GM10266 (cell line): ENCODE data around the gene RPS25.
"Not testable (repeated sequence)": the region's sequence is repeated elsewhere in the genome, so short reads cannot be mapped to it uniquely, and the experiment has no call there.

Source experiments
- DNase-seq: peaks from one replicate; pipeline ENCODE4 v3.0.0; 2012; ENCODE audit errors: extremely low spot score
- CTCF ChIP-seq: IDR thresholded peaks from 2 replicates; pipeline ENCODE4 v1.5.1; 2012; ENCODE audit warnings: mild to moderate bottlenecking, low read depth; ENCODE audit not compliant: control insufficient read depth, insufficient read depth; ENCODE audit errors: missing control alignments

The RPS25 gene

GRCh38 chr11:119019996-119020395, 1.9 kb upstream of the RPS25 start:
- TF ChIP-seq CTCF, result no peak
- no peak for DNase-seq

- DNase-seq, result not testable (repeated sequence)
These were observed 766 bp downstream of the RPS25 start for GRCh38 chr11:119017377-119017776.

- TF ChIP-seq CTCF, result no peak
- DNase-seq, result no peak
These were observed 1.7 kb downstream of the RPS25 start for GRCh38 chr11:119016216-119017009.

GRCh38 chr11:119015054-119015611, 3.0 kb downstream of the RPS25 start:
- TF ChIP-seq CTCF, result no peak
- no peak for DNase-seq

- no peak for DNase-seq
- no peak for TF ChIP-seq CTCF
These were observed 3.8 kb downstream of the RPS25 start for GRCh38 chr11:119014209-119014924.

- DNase-seq, result no peak
- no peak for TF ChIP-seq CTCF
These were observed 5.4 kb downstream of the RPS25 start for GRCh38 chr11:119012629-119013170.

- no peak for TF ChIP-seq CTCF
These were observed 6.6 kb downstream of the RPS25 start for GRCh38 chr11:119011476-119012053.

More at GRCh38 chr11:119011476-119012053, 6.6 kb downstream of the RPS25 start:
- no peak for DNase-seq
